Measurements from ENCODE around the gene HRH2.
"Not testable (repeated sequence)": the region's sequence is repeated elsewhere in the genome, so short reads cannot be mapped to it uniquely, and the experiment has no call there.

Gene HRH2

GRCh38 chr5:175741556-175741955 lies 83.7 kb downstream of the HRH2 start:
- DNase-seq (ENCODE audit: low read depth): no peak

- no peak for DNase-seq (ENCODE audit: low read depth)
Measured at GRCh38 chr5:175742290-175742994, 84.6 kb downstream of the HRH2 start.

GRCh38 chr5:175743676-175744210 lies 85.9 kb downstream of the HRH2 start:
- no peak for DNase-seq (ENCODE audit: low read depth)

GRCh38 chr5:175745210-175745609 lies 87.3 kb downstream of the HRH2 start:
- DNase-seq (ENCODE audit: low read depth): no peak

GRCh38 chr5:175746851-175747250 lies 89.0 kb downstream of the HRH2 start:
- DNase-seq (ENCODE audit: low read depth): no peak

- DNase-seq (ENCODE audit: low read depth): no peak
Measured at GRCh38 chr5:175747539-175748060, 89.7 kb downstream of the HRH2 start.

DNA sequence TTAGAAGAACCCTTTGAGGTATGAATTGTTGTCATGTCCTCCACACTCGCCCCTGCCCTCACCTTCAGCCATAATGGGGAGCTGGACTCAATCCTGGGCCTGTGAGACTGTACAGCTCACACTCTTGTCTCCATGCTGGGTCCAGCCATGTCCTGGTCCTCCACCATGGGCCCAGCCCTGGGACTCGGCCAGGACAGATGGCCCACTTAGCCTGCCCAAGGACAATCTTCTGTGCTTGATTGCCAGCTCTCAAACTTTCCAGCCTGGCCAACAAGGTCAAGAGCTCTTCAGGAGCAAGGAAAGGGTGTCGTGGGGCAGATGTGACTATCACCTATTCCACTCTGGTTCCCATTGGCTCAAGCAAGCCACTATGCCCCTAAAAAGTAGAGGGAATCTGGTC lies 90.8 kb downstream of the HRH2 start:
- DNase-seq (ENCODE audit: low read depth): no peak

- no peak for DNase-seq (ENCODE audit: low read depth)
Measured at GRCh38 chr5:175749591-175749990, 91.7 kb downstream of the HRH2 start.

DNA sequence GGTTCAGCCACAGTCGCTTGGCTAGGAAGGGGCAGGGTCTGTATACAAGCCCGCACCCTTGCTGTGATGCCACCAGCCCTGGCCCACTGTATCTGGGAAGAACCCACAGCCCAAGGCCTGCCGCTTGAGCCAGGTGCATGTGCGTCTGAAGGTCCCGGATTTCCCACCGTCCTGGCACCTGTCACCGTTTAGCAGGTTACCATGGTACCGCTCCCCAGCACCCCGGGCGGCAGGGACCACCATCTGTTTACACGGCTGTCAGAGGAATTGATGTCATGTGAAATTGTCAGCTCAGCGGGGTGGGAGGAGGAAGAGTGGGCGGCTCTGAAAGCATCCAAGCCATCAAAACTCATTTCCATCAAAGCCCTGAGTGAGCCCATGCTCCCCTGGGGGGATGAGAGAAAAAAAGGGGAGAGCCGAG lies 92.7 kb downstream of the HRH2 start:
- no peak for DNase-seq (ENCODE audit: low read depth)

DNA sequence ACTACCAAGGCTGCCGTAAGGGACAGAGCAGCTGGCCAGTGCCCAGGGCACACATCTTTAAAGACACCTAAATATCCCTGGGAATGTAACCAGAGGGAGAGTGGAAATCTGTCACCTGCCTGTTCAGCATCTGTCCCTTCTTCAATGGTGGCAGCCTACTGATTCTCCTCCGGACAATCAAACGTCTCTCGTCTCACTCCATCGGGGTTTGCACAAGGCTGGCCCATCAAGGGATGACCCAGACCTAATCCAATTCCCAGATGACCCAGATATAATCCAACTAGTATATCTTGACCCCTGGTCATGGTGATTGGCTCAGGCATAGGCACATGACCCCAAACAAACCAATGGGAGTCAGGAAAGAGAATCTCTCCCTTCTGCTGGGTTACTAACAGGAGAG lies 93.5 kb downstream of the HRH2 start:
- no peak for DNase-seq (ENCODE audit: low read depth)

GRCh38 chr5:175752826-175753535 lies 95.1 kb downstream of the HRH2 start:
- no peak for DNase-seq (ENCODE audit: low read depth)

DNA sequence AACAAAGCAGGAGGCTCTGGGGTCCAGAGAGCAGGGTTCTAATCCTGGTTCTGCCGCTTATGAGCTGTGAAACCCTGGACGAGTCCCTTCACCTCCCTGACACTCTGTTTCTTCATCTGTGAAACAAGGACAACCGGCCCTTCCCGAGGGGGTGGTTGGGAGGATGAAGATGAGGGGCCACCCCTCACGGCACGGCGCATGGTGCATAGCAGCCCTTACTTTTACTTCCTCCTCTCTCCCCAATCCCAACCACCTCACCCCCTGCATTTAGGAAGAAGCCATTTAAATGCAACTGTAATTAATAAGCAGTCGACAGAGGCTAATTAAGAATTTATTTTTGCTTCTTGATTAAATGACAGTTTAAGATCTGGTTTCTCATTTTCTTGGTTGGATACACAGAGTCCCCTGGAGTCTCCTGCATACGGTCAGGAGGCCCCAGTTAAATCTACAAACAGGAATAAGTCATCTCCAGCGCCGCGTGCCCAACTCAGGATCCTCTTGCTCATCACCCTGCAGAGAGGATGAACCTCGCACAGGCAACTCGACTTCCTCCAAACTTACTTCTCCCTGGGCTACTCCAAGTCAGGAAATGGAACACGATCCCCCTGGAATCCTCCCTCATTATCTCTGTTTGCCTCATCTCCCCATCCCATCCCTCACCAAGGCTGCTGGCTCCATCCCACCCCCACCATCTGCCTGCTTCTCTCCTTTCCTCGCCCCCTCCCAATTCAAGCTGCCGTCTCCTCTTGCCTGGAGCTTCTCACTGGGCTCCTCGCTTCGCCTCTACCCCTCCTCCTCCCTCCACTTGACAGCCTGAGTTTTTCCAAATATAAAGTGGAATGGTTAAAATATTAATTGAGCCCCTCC lies 95.9 kb downstream of the HRH2 start:
- no peak for DNase-seq (ENCODE audit: low read depth)

DNA sequence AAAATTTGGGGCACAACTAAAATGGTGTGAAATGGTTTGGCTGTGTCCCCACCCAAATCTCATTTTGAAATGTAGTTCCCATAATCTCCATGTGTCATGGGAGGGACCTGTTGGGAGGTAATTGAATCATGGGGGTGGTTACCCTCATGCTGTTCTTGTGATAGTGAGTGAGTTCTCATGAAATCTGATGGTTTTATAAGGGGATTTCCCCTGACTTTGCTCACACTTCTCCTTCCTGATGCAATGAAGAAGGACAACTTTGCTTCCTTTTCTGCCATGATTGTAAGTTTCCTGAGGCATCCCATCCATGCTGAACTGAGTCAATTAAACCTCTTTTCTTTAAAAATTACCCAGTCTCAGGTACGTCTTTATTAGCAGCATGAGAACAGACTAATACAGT lies 102.1 kb downstream of the HRH2 start:
- not testable (repeated sequence) for DNase-seq (ENCODE audit: low read depth)

All from amniotic epithelial cell (primary cell).